Left ventricle myocardium superior (tissue), 1 donor: Measurements from ENCODE around the gene DRAXIN. TPM values are rescaled to one million over a fixed set of nuclear protein-coding genes. Genes with fewer than 3 reads are reported as not detected.

Experiments
- ATAC-seq: fragments of 200-7000 bp; cut with Tn5 transposase; one replicate; pipeline ENCODE4 v1.9.1; 2020; ENCODE audit warnings: mild to moderate bottlenecking, moderate library complexity
- DNase-seq: peaks from one replicate; pipeline ENCODE4 v3.0.0-alpha.2; 2020
- intact Hi-C: fragments of 100-400 bp; cut with micrococcal nuclease; formaldehyde crosslinking; loops from one replicate; pipeline ENCODE4 v1.11.0; 2022
- total RNA-seq: library from RNA; stranded (reverse); fragmentation: NEBNext Ultra II Directional; extraction: Animal tissue kit (Norgen Biotek cat#: 25700); gene quantifications from one replicate; pipeline ENCODE4 v1.2.1, GENCODE V29; 2021
- donor health status: DM: no; HTN: yes; CAD: no; lungs with severe emphysema.

Gene DRAXIN
- total RNA-seq, 1 donor from 2014 or later: 0.05 TPM

DNA sequence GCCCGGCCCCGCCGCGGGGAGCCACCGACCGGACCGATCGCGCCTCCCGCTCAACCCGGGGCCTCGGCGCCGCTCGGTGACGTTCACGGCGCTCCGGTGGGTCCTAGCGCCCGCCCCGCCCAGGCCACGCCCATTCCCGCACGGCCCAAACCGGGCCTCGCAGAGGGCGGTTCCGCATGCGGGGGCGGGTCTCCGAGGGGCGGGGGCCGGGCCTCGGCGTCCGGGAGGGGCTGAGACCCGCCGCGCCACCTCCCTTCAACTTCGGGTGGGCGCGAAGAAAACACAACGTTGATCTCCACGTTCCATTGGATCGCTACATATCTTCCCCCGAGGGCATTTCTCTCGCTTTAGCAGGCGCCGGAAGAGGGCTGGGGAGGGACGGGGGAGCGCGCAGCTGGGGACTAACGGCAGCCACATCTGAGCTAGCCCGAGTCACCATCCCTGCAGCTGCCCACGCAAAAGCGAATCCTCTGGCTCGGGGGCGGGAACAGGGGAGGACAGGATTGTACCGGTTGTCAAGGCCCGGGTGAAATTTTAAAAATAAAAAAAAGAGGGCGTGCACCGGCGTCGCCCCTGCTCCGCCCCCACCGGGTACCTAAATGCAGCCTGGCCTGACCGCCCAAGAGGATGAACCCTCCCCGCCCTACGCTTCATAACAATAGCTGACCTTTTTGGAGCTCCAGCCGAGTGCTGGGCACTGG is 10.3 kb upstream of the DRAXIN start, which contains the start of gene MAD2L2:
TSS of gene MAD2L2 (minus strand) at position 78 of the 701 bp plus-strand sequence. CDS start 547 bp downstream, outside the sequence.
- intact Hi-C loops: no loop called here
- peak; percentile 94 for DNase-seq
- peak; percentile 98 for ATAC-seq

DNA sequence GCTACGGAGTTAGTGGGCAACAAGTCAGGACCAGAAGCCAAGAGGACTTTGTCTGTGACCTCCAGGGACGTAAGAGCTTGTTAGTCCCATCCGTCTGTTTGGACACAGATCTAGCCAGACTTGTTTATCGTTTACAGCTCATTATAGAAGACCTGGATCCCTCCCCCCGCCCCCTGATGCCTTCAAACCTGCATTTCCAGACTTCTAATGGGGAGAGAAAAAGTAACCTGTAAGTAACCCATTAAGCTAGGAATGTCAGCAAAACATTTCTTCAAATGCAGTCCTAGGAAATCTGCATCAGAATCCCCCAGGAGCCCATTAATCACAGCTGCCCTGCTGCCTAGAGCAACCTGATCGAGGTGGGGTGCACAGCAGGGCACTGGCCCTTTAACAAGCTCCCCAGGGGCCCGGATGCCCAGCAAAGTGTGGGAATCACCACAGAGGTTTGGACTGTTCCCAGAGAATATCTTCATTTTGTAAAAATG is 9.2 kb upstream of the DRAXIN start:
- no peak for ATAC-seq
- intact Hi-C loops: no loop called here
- DNase-seq: no peak

DNA sequence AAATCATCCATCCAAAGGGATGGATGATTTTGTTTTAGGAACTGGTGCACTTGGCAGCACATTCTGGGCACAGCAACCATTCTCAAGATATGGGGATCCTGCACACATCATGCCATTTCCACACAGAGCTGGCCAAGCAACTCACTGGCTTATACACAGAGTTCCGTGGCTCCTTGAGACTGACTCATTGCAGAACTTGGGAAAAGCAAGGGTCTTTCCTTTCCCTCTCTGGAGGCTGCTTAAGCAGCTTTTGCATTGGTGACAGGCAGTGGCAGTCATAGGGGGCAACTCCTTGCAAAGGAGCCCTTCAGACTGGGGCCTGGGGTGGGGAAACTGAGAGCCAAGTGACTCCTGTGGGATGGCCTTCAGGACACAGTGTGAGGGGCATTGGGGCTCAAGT is 8.7 kb upstream of the DRAXIN start:
- intact Hi-C loops: no loop called here
- no peak for ATAC-seq
- DNase-seq: no peak

DNA sequence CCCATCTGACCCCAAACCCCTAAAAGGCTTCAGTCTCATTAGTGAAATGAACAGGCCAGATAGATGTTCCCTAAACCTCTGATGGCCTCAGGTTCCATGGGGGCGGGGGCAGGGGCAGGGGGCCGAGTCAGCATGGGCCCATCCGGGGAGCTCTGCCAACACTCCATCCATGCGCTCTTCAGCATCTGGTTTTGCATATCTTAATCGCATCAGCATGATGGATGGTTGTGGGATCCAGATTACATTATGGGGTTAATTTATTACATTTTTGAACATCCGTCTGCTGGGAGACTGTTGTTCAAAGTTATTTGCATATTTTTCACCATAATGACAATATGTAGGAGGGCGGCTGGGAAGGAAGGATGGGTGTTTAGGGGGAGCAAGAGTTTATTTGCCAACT is 7.4 kb upstream of the DRAXIN start:
- intact Hi-C loops: no loop called here
- DNase-seq: no peak
- ATAC-seq: no peak

DNA sequence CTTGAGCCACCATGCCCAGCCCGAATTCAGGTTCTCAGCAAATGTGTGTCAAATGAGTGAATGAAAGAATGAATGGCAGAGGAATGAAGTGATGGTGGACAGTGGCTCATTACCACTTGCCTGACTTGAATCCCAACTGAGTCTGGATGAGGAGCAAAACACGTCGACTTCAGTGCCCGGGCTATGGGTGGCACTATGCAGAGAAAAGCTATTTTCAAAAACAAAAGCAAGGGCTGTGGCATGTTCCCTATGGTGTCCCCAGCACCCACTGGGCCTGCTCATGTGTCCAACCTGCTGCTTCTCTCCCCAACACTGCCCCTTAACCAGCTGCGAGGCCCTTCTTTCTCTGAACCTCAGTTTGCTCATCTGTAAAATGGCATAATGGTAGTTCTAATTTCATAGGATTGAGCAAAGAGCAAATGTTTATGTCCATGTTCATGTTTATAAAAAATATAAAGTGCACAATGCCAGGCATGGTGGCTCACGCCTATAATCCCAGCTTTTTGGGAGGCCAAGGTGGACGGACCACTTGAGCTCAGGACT is 6.2 kb upstream of the DRAXIN start:
- intact Hi-C loops: no loop called here
- no peak for ATAC-seq
- DNase-seq: no peak

DNA sequence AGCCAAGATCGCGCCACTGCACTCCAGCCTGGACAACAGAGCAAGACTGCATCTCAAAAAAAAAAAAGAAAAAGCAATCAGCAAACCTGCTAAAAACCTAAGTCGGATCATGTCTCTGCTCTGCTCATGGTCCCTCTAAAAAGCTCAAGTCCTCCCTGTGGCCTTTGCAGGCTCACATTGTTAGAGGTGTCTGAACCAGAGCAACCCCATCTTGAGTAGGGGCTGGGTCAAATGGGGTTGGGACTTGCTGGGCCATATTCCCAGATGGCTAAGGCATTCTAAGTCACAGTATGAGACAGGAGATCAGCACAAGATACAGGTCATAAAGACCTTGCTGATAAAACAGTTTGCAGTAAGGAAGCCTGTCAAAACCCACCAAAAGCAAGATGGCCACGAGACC is 3.0 kb upstream of the DRAXIN start:
- ATAC-seq (no peak), DNase-seq (no peak)
- intact Hi-C loops: no loop called here

DNA sequence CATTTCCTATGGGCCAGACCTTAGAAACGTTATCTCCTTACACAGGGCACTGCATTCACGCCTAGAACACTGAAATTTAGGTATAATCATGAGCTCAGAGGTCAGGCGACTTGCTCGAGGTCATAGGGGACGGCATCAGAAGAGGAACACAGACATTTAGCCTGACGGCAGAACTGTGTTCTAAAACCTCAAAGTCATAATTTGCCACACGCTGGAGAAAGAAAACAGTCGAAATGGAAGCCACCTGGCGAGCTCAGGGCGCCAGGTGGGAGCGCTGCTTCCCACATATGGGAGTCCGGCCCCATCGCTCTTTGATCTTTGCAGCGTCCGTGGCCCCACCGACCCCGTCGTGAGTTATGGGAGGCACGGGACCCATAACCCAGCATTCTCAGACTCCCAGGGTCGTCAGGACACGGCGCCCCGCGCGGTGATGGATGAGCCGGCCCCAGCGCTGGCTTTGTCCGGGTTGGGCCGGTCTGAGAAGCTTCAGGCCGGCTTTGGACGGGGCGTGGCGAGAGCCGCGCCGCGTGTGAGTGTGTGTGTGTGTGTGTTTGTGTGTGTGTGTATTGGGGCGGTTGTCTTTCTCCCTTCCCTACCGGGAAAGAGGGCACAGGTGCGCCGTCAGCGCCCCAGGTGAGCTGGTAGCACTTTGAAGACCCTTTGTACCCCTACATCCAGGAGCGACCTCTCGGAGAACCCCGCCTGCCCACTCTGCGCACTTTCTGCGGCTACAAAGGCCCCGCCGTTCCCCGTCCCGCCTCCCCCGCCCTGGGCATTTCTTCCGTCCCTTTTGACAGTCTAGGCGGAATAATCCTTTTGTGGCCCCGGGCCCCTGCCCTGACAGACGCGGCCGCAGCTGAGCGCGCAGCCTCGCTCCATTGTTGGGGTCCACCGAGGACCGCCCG is 861 bp upstream of the DRAXIN start:
- no peak for ATAC-seq
- no peak for DNase-seq
- intact Hi-C loops: no loop called here

DNA sequence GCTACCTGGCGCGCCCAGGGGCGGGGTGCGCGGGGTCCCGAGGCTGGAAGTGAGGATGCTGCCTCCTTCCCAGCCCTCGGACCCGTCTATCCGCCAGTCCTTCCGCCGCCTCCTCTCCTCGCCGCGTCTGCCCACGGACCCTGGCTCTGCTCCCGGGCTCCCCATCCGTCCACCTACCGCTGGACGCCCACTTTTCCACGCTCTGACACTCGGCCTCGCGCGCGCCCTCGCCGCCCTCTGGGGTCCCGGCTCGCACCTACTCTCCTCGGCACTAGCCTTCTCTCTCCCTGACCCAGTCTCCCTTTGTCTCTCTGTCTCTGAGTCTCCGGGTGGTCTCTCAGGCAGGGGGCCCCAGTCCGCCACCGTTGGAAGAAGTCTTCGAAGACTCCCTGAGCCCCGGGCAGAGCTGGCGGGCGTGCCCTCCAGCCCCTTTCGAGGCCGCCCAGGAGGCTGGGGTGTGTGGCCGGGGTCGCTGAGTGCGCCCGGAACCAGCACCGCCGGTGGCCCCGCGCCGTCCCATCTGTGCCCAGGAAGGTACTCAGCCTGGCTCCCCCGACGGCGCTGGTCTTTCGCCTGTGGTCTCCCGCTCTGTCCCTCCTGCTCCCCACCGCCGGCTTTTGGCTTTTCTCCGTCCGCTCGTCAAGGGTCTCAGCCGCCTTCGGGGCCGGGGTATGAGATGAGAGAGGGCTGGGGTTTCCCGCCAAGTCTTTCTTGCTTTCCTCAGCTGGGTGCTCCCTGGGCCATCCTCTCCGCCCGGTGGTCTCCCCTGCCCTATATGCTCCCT is 610 bp downstream of the DRAXIN start:
- intact Hi-C loops: no loop called here
- ATAC-seq (no peak), DNase-seq (no peak)

DNA sequence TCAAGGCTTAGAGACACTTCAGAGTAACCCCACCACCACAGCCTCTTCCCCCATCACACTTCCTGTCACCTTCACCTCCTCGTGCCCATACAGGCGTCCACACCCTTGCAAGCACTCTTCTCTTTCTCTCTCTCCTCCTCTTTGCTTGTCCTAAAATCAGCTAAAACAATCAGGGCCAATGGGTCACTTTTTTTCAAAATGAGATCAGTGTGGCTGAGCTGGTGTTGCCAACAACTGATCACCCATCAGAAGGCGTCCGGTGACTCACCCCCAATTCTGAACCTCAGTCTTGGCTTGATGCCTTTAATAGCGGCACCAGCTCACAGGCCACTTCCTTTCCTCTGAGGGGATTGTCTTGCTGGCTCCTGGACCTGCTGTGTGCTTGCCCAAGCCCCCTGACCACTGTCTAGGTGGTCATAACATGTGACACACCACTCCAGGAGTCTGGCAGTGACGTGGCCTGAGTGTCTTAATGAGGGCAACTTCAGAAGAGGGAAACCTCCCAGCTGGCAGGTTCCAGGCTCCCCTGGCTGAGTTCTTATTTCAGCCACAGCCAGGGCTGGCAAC is 1.6 kb downstream of the DRAXIN start:
- ATAC-seq (no peak), DNase-seq (no peak)
- intact Hi-C loops: no loop called here

DNA sequence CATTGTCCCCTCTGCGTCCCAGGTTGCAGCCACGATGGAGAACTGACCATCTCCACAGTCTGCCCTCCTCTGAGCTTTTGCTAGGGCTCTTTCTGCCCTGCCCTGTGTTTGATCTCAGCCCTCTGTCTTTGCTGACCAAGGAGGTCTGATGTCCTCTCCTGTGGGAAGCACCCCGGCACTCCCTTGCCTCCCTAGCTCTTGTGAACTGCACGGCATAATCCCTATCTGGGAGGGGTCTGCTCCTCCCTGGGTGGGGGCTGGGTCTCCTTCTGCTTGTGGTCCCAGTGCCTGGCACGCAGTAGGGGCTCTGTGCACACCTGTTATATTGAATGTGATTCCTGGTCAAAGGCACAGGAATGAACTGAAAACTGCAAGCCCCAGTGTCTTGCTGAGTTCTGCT is 2.4 kb downstream of the DRAXIN start:
- ATAC-seq (no peak), DNase-seq (no peak)
- intact Hi-C loops: no loop called here

DNA sequence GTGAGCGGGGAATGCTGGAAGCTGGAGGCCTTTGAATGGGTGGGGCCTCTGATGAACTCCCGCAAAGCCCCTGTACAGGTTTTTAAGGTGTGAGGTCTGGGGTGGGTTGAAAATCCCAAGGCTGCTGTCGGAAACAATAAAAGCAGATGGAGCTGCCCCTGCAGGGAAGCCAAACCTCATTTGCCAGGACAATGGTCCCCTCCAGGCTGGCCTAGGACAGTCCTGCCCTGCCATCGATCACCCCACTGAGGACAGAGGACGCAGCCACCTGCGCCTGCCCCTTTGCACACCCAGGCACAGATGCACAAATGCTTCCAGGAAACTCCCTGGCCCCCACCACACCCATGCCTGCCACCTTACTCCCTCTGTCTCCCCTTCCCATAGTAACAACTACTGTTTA is 4.4 kb downstream of the DRAXIN start:
- DNase-seq (no peak), ATAC-seq (no peak)
- intact Hi-C loops: no loop called here

DNA sequence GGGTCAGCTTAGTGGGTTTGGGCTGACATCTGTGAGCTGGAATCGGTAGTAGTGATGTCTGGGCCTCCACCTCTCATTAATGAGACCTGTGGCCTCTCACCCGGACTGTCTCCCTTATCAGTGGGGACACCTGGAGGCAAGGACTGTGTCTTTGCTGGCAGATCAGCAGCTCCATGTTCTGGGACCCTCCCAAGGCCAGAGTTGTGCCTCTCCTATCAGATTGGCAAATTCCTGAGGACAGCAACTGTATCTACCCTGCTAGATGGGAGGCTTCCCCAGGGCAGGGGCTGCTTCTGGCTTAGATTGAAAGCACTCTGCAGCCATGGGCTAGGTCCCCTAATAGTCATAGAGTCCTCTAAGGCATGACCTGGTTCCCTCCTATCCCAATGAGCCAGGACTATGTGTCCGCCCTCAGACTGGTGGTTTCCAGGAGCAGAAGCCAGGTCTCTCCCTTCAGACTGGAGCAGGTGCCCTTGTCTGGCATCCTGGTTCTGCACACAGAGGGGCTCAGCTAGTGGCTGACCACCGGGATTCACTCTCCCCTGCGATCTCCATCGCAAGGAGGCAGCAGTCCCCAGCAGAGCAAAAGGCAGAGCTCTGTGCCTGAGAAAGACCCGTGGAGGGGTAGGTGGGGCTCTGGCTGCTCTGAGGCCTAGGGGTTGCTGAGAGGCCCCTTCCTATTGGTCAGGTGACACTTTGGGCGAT is 5.8 kb downstream of the DRAXIN start:
- DNase-seq: no peak
- no peak for ATAC-seq
- intact Hi-C loops: no loop called here

DNA sequence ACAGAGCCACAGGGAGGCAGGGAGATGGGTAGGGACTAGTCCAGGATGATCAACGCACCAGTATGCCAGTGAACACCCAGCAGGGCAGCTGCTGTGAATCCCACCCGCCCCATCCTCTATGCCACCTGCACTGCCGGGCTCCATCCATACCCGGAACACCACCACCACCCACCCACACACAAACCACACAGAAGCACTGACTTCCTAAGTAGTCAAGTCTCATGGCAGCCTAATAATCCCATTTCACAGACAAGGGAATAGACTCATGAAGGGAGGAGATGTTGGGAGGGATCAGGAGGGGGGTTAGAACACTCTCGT is 6.3 kb downstream of the DRAXIN start:
- ATAC-seq: no peak
- intact Hi-C loops: no loop called here
- no peak for DNase-seq

DNA sequence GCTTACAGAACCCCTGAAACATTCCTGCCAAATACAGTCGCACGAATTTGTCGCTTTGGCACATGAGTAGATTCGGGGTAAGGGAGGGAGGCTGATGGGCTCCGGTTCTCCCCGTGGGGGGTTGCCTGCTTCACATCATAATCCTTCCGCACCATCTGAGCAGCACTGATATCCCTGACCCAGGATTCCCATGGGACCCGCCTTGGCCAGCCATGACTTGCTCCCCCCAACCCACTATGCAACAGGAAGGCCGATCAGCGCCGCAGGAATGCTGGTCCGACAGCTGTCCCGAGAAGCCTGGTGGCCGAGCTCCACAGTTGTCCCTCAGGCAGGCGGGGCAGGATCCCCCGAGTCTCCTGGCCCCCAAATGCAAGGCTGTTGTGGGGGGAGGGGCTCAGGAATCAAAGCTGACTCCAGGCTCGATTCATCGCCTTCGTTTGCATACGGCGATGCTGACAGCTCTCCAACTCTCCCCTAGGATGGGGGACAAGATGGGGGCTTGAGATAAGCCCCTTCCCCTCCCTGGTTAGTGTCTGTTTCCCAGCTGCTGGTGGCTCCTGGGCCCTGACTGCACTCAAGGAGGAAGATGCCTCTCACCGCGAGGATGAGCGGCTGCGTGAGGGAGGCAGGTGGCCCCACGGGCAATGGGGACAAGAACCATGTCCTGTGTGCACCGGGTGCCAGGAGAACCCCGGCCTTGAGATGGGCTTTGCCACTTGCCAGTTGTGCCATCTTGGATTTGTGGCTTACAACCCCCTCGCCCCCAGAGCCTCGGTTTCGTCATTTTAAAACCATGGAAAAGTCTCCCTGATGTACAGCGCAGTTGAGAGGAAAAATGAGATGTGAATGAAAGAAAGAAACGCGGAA is 9.3 kb downstream of the DRAXIN start:
- ATAC-seq (no peak), DNase-seq (no peak)
- intact Hi-C loops: no loop called here

DNA sequence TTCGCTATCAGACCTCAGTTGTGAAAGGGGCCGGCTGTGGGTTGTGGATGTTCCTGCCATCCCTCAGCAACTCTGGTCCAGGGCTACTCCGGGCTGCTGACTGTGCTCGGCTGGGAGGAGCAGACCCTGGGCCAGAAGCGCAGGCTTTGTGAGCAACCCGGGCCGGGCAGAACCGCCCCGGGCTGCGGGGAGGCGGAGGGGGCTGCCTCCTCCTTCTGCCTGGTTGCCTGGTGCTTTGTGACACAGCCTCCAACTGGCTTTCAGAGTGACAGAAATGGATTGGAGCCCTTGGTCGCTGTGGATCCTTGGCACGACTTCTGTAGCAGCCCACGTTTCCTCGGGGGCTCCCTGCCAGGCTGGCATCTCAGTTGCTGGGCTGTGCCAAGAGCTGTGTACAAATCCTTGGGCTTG is 10.0 kb downstream of the DRAXIN start:
- ATAC-seq (peak; percentile 37), DNase-seq (no peak)
- intact Hi-C loops: no loop called here

DNA sequence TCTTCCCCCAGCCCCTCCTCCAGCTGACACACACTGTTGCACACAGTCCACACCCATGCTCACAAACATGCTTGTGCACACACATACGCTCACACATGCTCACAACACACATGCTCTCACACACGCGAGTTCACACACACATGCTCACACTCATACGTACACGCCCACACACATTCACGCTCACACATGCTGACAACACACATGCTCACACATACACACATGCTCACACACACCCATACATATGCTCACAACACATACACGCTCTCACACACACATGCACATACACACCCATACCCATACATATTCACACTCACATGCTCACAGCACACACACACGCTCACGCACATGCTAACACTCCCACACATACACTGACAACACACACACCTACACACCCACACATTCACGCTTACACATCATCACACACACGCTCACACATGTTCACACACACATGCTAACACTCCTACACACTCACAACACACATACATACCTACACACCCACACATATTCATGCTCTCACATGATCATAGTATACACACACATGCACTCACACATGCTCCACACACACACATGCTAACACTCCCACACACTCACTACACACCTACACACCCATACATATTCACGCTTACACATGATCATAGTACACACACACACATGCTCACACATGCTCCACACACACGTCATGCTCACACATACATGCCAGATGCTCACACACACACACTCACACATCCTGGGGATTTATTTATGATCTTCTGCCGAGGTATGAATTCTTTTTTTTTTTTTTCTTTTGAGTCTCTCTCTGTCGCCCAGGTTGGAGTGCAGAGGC is 10.7 kb downstream of the DRAXIN start:
- DNase-seq (no peak), ATAC-seq (no peak)
- intact Hi-C loops: no loop called here
